ENCODE measurements around the gene ERG. TPM values are rescaled to one million over a fixed set of nuclear protein-coding genes. Genes with fewer than 3 reads are reported as not detected.

ERG gene
- total RNA-seq, 1 experiment from 2014 or later: not detected

DNA sequence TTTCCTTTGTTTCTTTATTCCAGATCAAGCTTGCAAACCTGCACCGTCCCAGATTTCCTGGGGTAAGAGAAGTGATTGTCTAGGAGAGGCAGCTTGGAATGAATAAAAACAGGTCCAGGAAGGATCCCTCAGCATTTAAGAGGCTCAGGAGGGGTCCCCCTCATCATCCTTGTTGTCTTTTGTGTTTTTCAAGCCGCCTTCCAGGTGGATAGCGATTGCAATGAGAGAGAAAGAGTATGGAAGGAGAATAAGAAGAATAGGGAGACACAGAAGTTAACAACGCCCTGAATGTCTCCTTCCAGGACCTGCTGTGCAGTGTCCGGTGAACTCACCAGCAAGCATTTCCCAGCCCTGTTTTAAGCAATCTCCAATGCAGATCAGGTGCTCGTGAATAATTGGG is 8.5 kb downstream of the ERG start:
- POLR2A ChIA-PET: no interaction called here
- Histone ChIP-seq H3K27me3 (replicated peaks; ENCODE audit: control insufficient read depth, insufficient read depth, low read length) (no peaks in the 10 kb centered on the region), H3K4me1 (no peaks in the 10 kb centered on the region), H3K9me3 (no peaks in the 10 kb centered on the region), H3K36me3 (ENCODE audit: control insufficient read depth, insufficient read depth, low read length) (no peaks in the 10 kb centered on the region), H3K4me3 (ENCODE audit: low read depth, low read length) (no peak overlapping the region)
- Mint-ChIP-seq H3K4me1 (ENCODE audit: low read depth, unreplicated experiment) (no peaks in the 10 kb centered on the region), H3K27me3 (ENCODE audit: insufficient read depth, unreplicated experiment) (no peaks in the 10 kb centered on the region), H3K36me3 (ENCODE audit: insufficient read depth, unreplicated experiment) (no peaks in the 10 kb centered on the region), H3K4me3 (ENCODE audit: unreplicated experiment) (no peak overlapping the region), H3K27ac (ENCODE audit: unreplicated experiment) (no peak overlapping the region), H3K9me3 (ENCODE audit: unreplicated experiment) (no peaks in the 10 kb centered on the region)
- intact Hi-C loops (cut with micrococcal nuclease; ENCODE audit: unreplicated experiment): no loop called here
- no peak for DNase-seq
- CTCF ChIA-PET: no interaction called here
- TF ChIP-seq, protein P1, sequence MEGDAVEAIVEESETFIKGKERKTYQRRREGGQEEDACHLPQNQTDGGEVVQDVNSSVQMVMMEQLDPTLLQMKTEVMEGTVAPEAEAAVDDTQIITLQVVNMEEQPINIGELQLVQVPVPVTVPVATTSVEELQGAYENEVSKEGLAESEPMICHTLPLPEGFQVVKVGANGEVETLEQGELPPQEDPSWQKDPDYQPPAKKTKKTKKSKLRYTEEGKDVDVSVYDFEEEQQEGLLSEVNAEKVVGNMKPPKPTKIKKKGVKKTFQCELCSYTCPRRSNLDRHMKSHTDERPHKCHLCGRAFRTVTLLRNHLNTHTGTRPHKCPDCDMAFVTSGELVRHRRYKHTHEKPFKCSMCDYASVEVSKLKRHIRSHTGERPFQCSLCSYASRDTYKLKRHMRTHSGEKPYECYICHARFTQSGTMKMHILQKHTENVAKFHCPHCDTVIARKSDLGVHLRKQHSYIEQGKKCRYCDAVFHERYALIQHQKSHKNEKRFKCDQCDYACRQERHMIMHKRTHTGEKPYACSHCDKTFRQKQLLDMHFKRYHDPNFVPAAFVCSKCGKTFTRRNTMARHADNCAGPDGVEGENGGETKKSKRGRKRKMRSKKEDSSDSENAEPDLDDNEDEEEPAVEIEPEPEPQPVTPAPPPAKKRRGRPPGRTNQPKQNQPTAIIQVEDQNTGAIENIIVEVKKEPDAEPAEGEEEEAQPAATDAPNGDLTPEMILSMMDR (IDR thresholded peaks at IDR 0.05; ENCODE audit: insufficient read depth in 1 of 2, low read depth in 1 of 2, low read length in 1 of 2, severe bottlenecking in 1 of 2, unreplicated experiment in 1 of 2): no peak
- no TSS peak for BruUV-seq (replicated peaks)

DNA sequence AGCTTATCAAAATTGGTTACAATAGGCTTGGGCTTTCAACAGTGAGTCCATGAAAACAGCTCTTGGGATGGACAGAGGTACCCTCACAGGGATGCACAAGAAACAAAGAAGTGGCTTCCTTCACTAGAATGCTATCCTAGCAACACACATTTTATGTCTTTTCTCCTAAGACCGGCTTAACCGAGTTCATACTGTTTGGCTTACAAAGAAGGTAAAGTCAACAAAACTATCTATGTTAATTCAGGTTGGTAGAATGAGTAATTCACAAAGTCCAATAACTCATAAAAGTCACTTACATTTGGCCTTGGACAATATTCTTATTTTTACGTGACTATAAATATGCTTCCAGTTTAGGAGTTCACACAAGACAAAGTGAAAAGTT is 9.0 kb downstream of the ERG start:
- DNase-seq: no peak
- Mint-ChIP-seq H3K27ac (ENCODE audit: unreplicated experiment) (no peak overlapping the region), H3K27me3 (ENCODE audit: insufficient read depth, unreplicated experiment) (no peaks in the 10 kb centered on the region), H3K36me3 (ENCODE audit: insufficient read depth, unreplicated experiment) (no peaks in the 10 kb centered on the region), H3K4me1 (ENCODE audit: low read depth, unreplicated experiment) (no peaks in the 10 kb centered on the region), H3K9me3 (ENCODE audit: unreplicated experiment) (no peaks in the 10 kb centered on the region), H3K4me3 (ENCODE audit: unreplicated experiment) (no peak overlapping the region)
- Histone ChIP-seq H3K9me3 (no peaks in the 10 kb centered on the region), H3K27me3 (replicated peaks; ENCODE audit: control insufficient read depth, insufficient read depth, low read length) (no peaks in the 10 kb centered on the region), H3K4me1 (no peaks in the 10 kb centered on the region), H3K36me3 (ENCODE audit: control insufficient read depth, insufficient read depth, low read length) (no peaks in the 10 kb centered on the region), H3K4me3 (ENCODE audit: low read depth, low read length) (no peak overlapping the region)
- ChIA-PET POLR2A (no interaction called here), CTCF (no interaction called here)
- no TSS peak for BruUV-seq (replicated peaks)
- intact Hi-C loops (cut with micrococcal nuclease; ENCODE audit: unreplicated experiment): no loop called here
- TF ChIP-seq, protein P1 (IDR thresholded peaks at IDR 0.05; ENCODE audit: insufficient read depth in 1 of 2, low read depth in 1 of 2, low read length in 1 of 2, severe bottlenecking in 1 of 2, unreplicated experiment in 1 of 2): no peak

DNA sequence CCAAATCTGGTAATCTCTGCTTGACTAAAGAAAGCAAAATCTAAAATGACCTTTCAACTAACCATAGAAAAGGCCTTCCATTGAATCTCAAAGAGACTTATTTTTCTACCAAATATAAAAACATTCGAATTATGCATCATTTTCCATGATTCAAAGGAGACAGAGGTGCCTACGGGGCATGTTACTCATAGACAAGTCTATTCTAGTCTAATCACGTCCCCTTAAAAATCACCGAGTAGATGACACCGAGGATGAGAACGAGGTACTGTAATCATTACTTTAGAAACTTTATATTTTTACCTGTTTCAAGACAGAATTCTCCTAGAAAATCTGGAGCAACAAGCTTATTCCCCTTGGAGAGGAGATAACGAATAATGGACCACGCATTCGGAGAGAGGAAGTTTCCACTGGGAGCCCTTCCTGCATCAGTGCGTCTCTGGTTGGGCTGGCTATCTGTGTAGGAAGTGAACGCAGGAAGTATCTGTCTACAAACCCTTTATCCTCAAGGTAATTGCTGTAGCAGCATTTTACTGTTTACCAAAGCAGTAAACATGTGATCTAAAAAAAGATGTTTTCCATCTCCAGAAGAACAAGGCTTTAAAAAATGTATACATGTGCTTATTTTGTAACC is 9.5 kb downstream of the ERG start:
- TF ChIP-seq, protein P1 (IDR thresholded peaks at IDR 0.05; ENCODE audit: insufficient read depth in 1 of 2, low read depth in 1 of 2, low read length in 1 of 2, severe bottlenecking in 1 of 2, unreplicated experiment in 1 of 2): no peak
- ChIA-PET POLR2A (no interaction called here), CTCF (no interaction called here)
- H3K27ac Mint-ChIP-seq (ENCODE audit: unreplicated experiment): no peak overlapping the region
- no TSS peak for BruUV-seq (replicated peaks)
- H3K9me3 ChIP-seq: no peaks in the 10 kb centered on the region
- H3K4me3 Mint-ChIP-seq (ENCODE audit: unreplicated experiment): no peak overlapping the region
- no peaks in the 10 kb centered on the region for H3K36me3 Mint-ChIP-seq (ENCODE audit: insufficient read depth, unreplicated experiment)
- no peaks in the 10 kb centered on the region for H3K9me3 Mint-ChIP-seq (ENCODE audit: unreplicated experiment)
- no peaks in the 10 kb centered on the region for H3K27me3 ChIP-seq (replicated peaks; ENCODE audit: control insufficient read depth, insufficient read depth, low read length)
- H3K4me1 ChIP-seq: no peaks in the 10 kb centered on the region
- H3K4me1 Mint-ChIP-seq (ENCODE audit: low read depth, unreplicated experiment): no peaks in the 10 kb centered on the region
- H3K27me3 Mint-ChIP-seq (ENCODE audit: insufficient read depth, unreplicated experiment): no peaks in the 10 kb centered on the region
- DNase-seq: no peak
- no peaks in the 10 kb centered on the region for H3K36me3 ChIP-seq (ENCODE audit: control insufficient read depth, insufficient read depth, low read length)
- intact Hi-C loops (cut with micrococcal nuclease; ENCODE audit: unreplicated experiment): no loop called here
- H3K4me3 ChIP-seq (ENCODE audit: low read depth, low read length): no peak overlapping the region
